IMR-90 (cell line): ENCODE results near the gene ATP13A5. TPM values are rescaled to one million over a fixed set of nuclear protein-coding genes. Genes with fewer than 3 reads are reported as not detected.

Source experiments
- ATAC-seq: fragments of 200-7000 bp; cut with Tn5 transposase; 2 replicates; pipeline ENCODE4 v1.9.1; 2020; ENCODE audit warnings: low read depth, mild to moderate bottlenecking, moderate library complexity
- BruUV-seq: library from RNA; stranded (reverse); fragments of 400-500 nt; replicated peaks from 2 replicates; lab custom pipeline; 2021; lab: Mats Ljungman, UMichigan
- CTCF ChIA-PET: fragments of 300-600 bp; formaldehyde crosslinking; extraction: SDS; loops from one replicate; lab custom pipeline; 2021; ENCODE audit warnings: antibody characterized with exemption; lab: Yijun Ruan, JAX
- POLR2A ChIA-PET: fragments of 300-600 bp; sonication (Branson Sonifier 250); formaldehyde crosslinking; loops from one replicate; lab custom pipeline; 2022; ENCODE audit warnings: antibody characterized with exemption; ENCODE audit not compliant: unreplicated experiment; lab: Charles Lee
- DNase-seq: peaks from one replicate; pipeline ENCODE4 v3.0.0; 2013
- H2AFZ ChIP-seq: replicated peaks from 2 replicates; pipeline ENCODE3; 2013; ENCODE audit warnings: low read length, mild to moderate bottlenecking; ENCODE audit not compliant: poor library complexity
- H2AK5ac ChIP-seq: 2 replicates; pipeline ENCODE4 v1.6.1; 2013; ENCODE audit warnings: low read depth, low read length, inconsistent platforms
- H2AK9ac ChIP-seq: replicated peaks from 2 replicates; pipeline ENCODE3; 2013; ENCODE audit warnings: mild to moderate bottlenecking, low read depth, low read length, moderate library complexity; ENCODE audit not compliant: poor library complexity
- H2BK120ac ChIP-seq: 2 replicates; pipeline ENCODE4 v1.6.1; 2013; ENCODE audit warnings: low read depth, low read length, inconsistent platforms
- H2BK15ac ChIP-seq: 3 replicates; pipeline ENCODE4 v1.6.1; 2013; ENCODE audit warnings: low read depth, low read length, inconsistent platforms
- H2BK20ac ChIP-seq: 2 replicates; pipeline ENCODE4 v1.6.1; 2013; ENCODE audit warnings: low read depth, mild to moderate bottlenecking, inconsistent platforms, low read length, moderate library complexity
- H2BK5ac ChIP-seq: 2 replicates; pipeline ENCODE4 v1.6.1; 2013; ENCODE audit warnings: mild to moderate bottlenecking, low read depth, low read length, inconsistent platforms; ENCODE audit not compliant: poor library complexity, severe bottlenecking
- H3K14ac ChIP-seq: replicated peaks from 2 replicates; pipeline ENCODE4 v1.6.1; 2013; ENCODE audit warnings: low read depth, low read length, inconsistent platforms
- H3K18ac ChIP-seq: 2 replicates; pipeline ENCODE4 v1.6.1; 2013; ENCODE audit warnings: low read depth, low read length, control low read depth
- H3K23ac ChIP-seq: 2 replicates; pipeline ENCODE4 v1.6.1; 2013; ENCODE audit warnings: low read depth, low read length, inconsistent platforms
- H3K27ac ChIP-seq: 2 replicates; pipeline ENCODE4 v1.5.1; 2013; ENCODE audit warnings: mild to moderate bottlenecking, control low read depth, low read length; ENCODE audit not compliant: insufficient read depth
- H3K27me3 ChIP-seq: 2 replicates; pipeline ENCODE4 v1.6.1; 2013; ENCODE audit warnings: low read length; ENCODE audit not compliant: control insufficient read depth, insufficient read depth
- H3K36me3 ChIP-seq: 2 replicates; pipeline ENCODE4 v1.6.1; 2013; ENCODE audit warnings: low read length, mixed read lengths; ENCODE audit not compliant: control insufficient read depth, insufficient read depth
- H3K4ac ChIP-seq: 2 replicates; pipeline ENCODE4 v1.6.1; 2013; ENCODE audit warnings: low read depth, low read length, inconsistent platforms
- H3K4me1 ChIP-seq: 2 replicates; pipeline ENCODE4 v1.6.1; 2013; ENCODE audit warnings: low read length, mixed read lengths; ENCODE audit not compliant: control insufficient read depth, insufficient read depth
- H3K4me2 ChIP-seq: 2 replicates; pipeline ENCODE4 v1.6.1; 2013; ENCODE audit warnings: low read depth, mild to moderate bottlenecking, control low read depth, low read length, moderate library complexity
- H3K4me3 ChIP-seq: 2 replicates; pipeline ENCODE4 v1.5.1; 2013; ENCODE audit warnings: low read depth, mild to moderate bottlenecking, control low read depth, low read length, moderate library complexity; ENCODE audit not compliant: insufficient read depth
- H3K56ac ChIP-seq: 2 replicates; pipeline ENCODE4 v1.6.1; 2013; ENCODE audit warnings: low read length, inconsistent platforms; ENCODE audit not compliant: insufficient read depth; ENCODE audit errors: extremely low read depth
- H3K79me1 ChIP-seq, 2 experiments: 2 replicates each; pipeline ENCODE4 v1.6.1; 2013; ENCODE audit warnings: low read length in 2 of 2, inconsistent platforms in 1 of 2, low read depth in 1 of 2
- H3K9ac ChIP-seq: 2 replicates; pipeline ENCODE4 v1.6.1; 2013; ENCODE audit warnings: low read depth, low read length, control low read depth
- H3K9me1 ChIP-seq: 2 replicates; pipeline ENCODE4 v1.6.1; 2013; ENCODE audit warnings: low read length, inconsistent platforms; ENCODE audit not compliant: insufficient read depth
- H3K9me3 ChIP-seq: 2 replicates; pipeline ENCODE4 v1.6.1; 2013; ENCODE audit warnings: low read length; ENCODE audit not compliant: control insufficient read depth, insufficient read depth
- H4K20me1 ChIP-seq: 2 replicates; pipeline ENCODE4 v1.6.1; 2013; ENCODE audit warnings: low read length, inconsistent platforms; ENCODE audit not compliant: insufficient read depth
- H4K5ac ChIP-seq: 2 replicates; pipeline ENCODE4 v1.6.1; 2013; ENCODE audit warnings: mild to moderate bottlenecking, low read depth, low read length, control low read depth
- H4K8ac ChIP-seq, 2 experiments: 2 replicates each; pipeline ENCODE4 v1.6.1; 2013; ENCODE audit warnings: low read depth in 2 of 2, low read length in 2 of 2, control low read depth in 1 of 2, inconsistent platforms in 1 of 2
- H4K91ac ChIP-seq: 2 replicates; pipeline ENCODE4 v1.6.1; 2013; ENCODE audit warnings: low read depth, low read length, inconsistent platforms; ENCODE audit not compliant: insufficient read depth
- FOS ChIP-seq: fragments of 150-350 bp; IDR thresholded peaks from 2 replicates; pipeline ENCODE4 v1.6.1; 2016; ENCODE audit warnings: low read depth, low read length
- SMC3 ChIP-seq: fragments of 150-350 bp; IDR thresholded peaks from 2 replicates; pipeline ENCODE4 v1.6.1; 2016; ENCODE audit warnings: low read depth, mild to moderate bottlenecking, antibody characterized with exemption, low read length, moderate library complexity
- USF2 ChIP-seq: fragments of 150-350 bp; IDR thresholded peaks from 2 replicates; pipeline ENCODE4 v1.6.1; 2017; ENCODE audit warnings: mild to moderate bottlenecking, antibody characterized with exemption, low read length, low read depth
- WGBS, 2 experiments: methylation state at CpG; one replicate each; pipeline versions ENCODE4 v1.1.5 to v1.1.7; 2013; ENCODE audit warnings: missing lambda C conversion rate in 2 of 2; ENCODE audit not compliant: insufficient read length in 1 of 2; ENCODE audit errors: extremely low coverage in 2 of 2; 5-methylcytosine and 5-hydroxymethylcytosine counted together
- dilution Hi-C: fragments of 300-500 bp; cut with HindIII; formaldehyde crosslinking; loops from one replicate; pipeline ENCODE4 v1.14.3; 2018; ENCODE audit warnings: low sequenced_read_pairs; ENCODE audit not compliant: unreplicated experiment
- in situ Hi-C: fragments of 300-500 bp; cut with MboI; formaldehyde crosslinking; loops from 3 replicates; pipeline ENCODE4 v1.14.3; 2019; ENCODE audit warnings: low sequenced_read_pairs, inconsistent platforms, mixed read lengths
- intact Hi-C: fragments of 100-400 bp; cut with micrococcal nuclease; formaldehyde crosslinking; loops from 2 replicates; pipeline ENCODE4 v1.10.0; 2022
- polyA plus RNA-seq, 3 experiments: library from polyadenylated mRNA; depleted of rRNA; stranded (reverse); fragments of >200 nt; gene quantifications; 2 replicates each; pipeline ENCODE4 v1.2.3, GENCODE V29; 2012; ENCODE audit warnings: low replicate concordance in 1 of 3
- total RNA-seq: library from RNA; depleted of rRNA; stranded (reverse); fragments of >200 nt; gene quantifications from 2 replicates; pipeline ENCODE4 v1.2.3, GENCODE V29; 2012

ATP13A5 gene
- total and polyA plus RNA-seq, 2 of the 4 experiments (the other 2 are of a cell fraction), result not detected

- TF ChIP-seq SMC3 (no peak), FOS (no peak), USF2 (no peak)
- dilution Hi-C loops (no loop called here), intact Hi-C loops (no loop called here), in situ Hi-C loops (no loop called here)
- POLR2A ChIA-PET, result no interaction called here
- Histone ChIP-seq H2BK20ac (no peak overlapping the region), H3K9ac (no peak overlapping the region), H4K5ac (no peak overlapping the region), H3K56ac (no peak overlapping the region), H2BK5ac (no peak overlapping the region), H3K79me1 (no peaks in the 10 kb centered on the region), H3K4me2 (no peak overlapping the region), H3K18ac (no peak overlapping the region), H2BK120ac (no peak overlapping the region), H3K27me3 (no peaks in the 10 kb centered on the region), H3K9me3 (peaks cover 4% of the 10 kb centered on the region; the same call in 1 of the 2 replicates), H2AK9ac (no peak overlapping the region), H3K36me3 (no peaks in the 10 kb centered on the region), H3K27ac (no peak overlapping the region), H2AFZ (no peak overlapping the region), H2BK15ac (no peak overlapping the region), H3K9me1 (no peaks in the 10 kb centered on the region), H3K23ac (no peak overlapping the region), H3K4me3 (no peak overlapping the region), H2AK5ac (no peak overlapping the region), H4K91ac (no peak overlapping the region), H3K4ac (no peak overlapping the region), H3K14ac (no peak overlapping the region), H3K4me1 (no peaks in the 10 kb centered on the region), H4K20me1 (no peaks in the 10 kb centered on the region), H4K8ac (no peak overlapping the region)
- WGBS, 2 experiments, result 80% methylated on average over 1 of the region's 4 CpGs; no CpG with 5 or more reads in 1 of the 2 experiments
- DNase-seq (no peak), ATAC-seq (no peak)
- CTCF ChIA-PET, result no interaction called here
- no TSS peak for BruUV-seq
Measured at GRCh38 chr3:193343726-193344222, 34.8 kb downstream of the ATP13A5 start.
